Neural cell (in vitro differentiated cells): ENCODE measurements around the gene NRCAM. TPM values are rescaled to one million over a fixed set of nuclear protein-coding genes. Genes with fewer than 3 reads are reported as not detected.

Experiments used
- H2AFZ ChIP-seq: fragments of 200-600, 300-800 bp; sonication (generic), shearing (Covaris generic); 2 replicates; pipeline ENCODE4 v1.6.0; 2014; ENCODE audit warnings: low read depth, mild to moderate bottlenecking, antibody characterized with exemption, low read length, moderate library complexity
- H3F3A ChIP-seq: fragments of 200-600 bp; shearing (Covaris generic); 2 replicates; pipeline ENCODE4 v1.6.1; 2016; ENCODE audit warnings: mild to moderate bottlenecking, moderate library complexity, mixed read lengths, antibody characterized with exemption, low read length; ENCODE audit not compliant: insufficient read depth, poor library complexity, severe bottlenecking
- H3K27ac ChIP-seq: fragments of 200-600, 300-800 bp; sonication (generic), shearing (Covaris generic); 2 replicates; pipeline ENCODE4 v1.5.1; 2014; ENCODE audit warnings: mild to moderate bottlenecking, low read length, moderate library complexity
- H3K27me3 ChIP-seq: fragments of 300-800, 200-600 bp; sonication (generic), shearing (Covaris generic); 2 replicates; pipeline ENCODE4 v1.6.0; 2014; ENCODE audit warnings: mild to moderate bottlenecking, low read depth, low read length, moderate library complexity; ENCODE audit not compliant: insufficient read depth
- H3K36me3 ChIP-seq: fragments of 300-800, 200-600 bp; sonication (generic), shearing (Covaris generic); 2 replicates; pipeline ENCODE4 v1.5.1; 2014; ENCODE audit warnings: mild to moderate bottlenecking, antibody characterized with exemption, low read length, moderate library complexity; ENCODE audit not compliant: insufficient read depth
- H3K4me2 ChIP-seq: fragments of 300-800, 200-600 bp; sonication (generic), shearing (Covaris generic); 2 replicates; pipeline ENCODE4 v1.6.0; 2014; ENCODE audit warnings: mild to moderate bottlenecking, low read length
- H3K4me3 ChIP-seq: fragments of 300-800, 200-600 bp; sonication (generic), shearing (Covaris generic); 2 replicates; pipeline ENCODE4 v1.5.1; 2014; ENCODE audit warnings: mild to moderate bottlenecking, low read length, moderate library complexity
- H3K79me2 ChIP-seq: fragments of 200-600 bp; shearing (Covaris generic); replicated peaks from 2 replicates; pipeline ENCODE4 v1.6.0; 2014; ENCODE audit warnings: mild to moderate bottlenecking, low read length, moderate library complexity; ENCODE audit not compliant: insufficient read depth
- H3K9ac ChIP-seq: fragments of 300-800, 200-600 bp; sonication (generic), shearing (Covaris generic); 2 replicates; pipeline ENCODE4 v1.6.1; 2016; ENCODE audit warnings: mild to moderate bottlenecking, low read length, mixed read lengths
- H3K9me2 ChIP-seq: fragments of 200-600 bp; shearing (Covaris generic); 2 replicates; pipeline ENCODE4 v1.6.1; 2016; ENCODE audit warnings: mild to moderate bottlenecking, low read length, mixed read lengths; ENCODE audit not compliant: insufficient read depth
- H3K9me3 ChIP-seq: fragments of 200-600, 300-800 bp; sonication (generic), shearing (Covaris generic); 2 replicates; pipeline ENCODE4 v1.6.1; 2016; ENCODE audit warnings: mild to moderate bottlenecking, mixed run types, low read length, moderate library complexity, mixed read lengths
- H4K20me1 ChIP-seq: fragments of 200-600 bp; shearing (Covaris generic); 2 replicates; pipeline ENCODE4 v1.6.1; 2016; ENCODE audit warnings: mild to moderate bottlenecking, mixed run types; ENCODE audit not compliant: insufficient read depth
- CTCF ChIP-seq: fragments of 450-650 bp; IDR thresholded peaks from 2 replicates; pipeline ENCODE4 v1.5.1; 2014; ENCODE audit warnings: antibody characterized with exemption, mild to moderate bottlenecking, moderate library complexity; ENCODE audit not compliant: poor library complexity, severe bottlenecking
- EP300 ChIP-seq: fragments of 450-650 bp; conservative IDR thresholded peaks from 2 replicates; pipeline ENCODE4 v1.6.1; 2014; ENCODE audit warnings: antibody characterized with exemption, mild to moderate bottlenecking, moderate library complexity; ENCODE audit not compliant: poor library complexity, severe bottlenecking
- EZH2 ChIP-seq: fragments of 200-600, 300-800 bp; shearing (Covaris generic), sonication (generic); IDR thresholded peaks from 2 replicates; pipeline ENCODE4 v1.6.1; 2014; ENCODE audit warnings: antibody characterized with exemption, low read length, borderline replicate concordance, mild to moderate bottlenecking; ENCODE audit not compliant: insufficient read depth, poor library complexity, severe bottlenecking
- MXI1 ChIP-seq: fragments of 450-650 bp; conservative IDR thresholded peaks from 2 replicates; pipeline ENCODE4 v1.6.1; 2014; ENCODE audit warnings: antibody characterized with exemption, mild to moderate bottlenecking; ENCODE audit not compliant: poor library complexity, severe bottlenecking
- POLR2AphosphoS5 ChIP-seq: IDR thresholded peaks from 2 replicates; pipeline ENCODE4 v1.6.1; 2012
- RAD21 ChIP-seq: fragments of 450-650 bp; conservative IDR thresholded peaks from 2 replicates; pipeline ENCODE4 v1.6.1; 2014; ENCODE audit warnings: antibody characterized with exemption, mild to moderate bottlenecking, moderate library complexity
- SMC3 ChIP-seq: fragments of 450-650 bp; conservative IDR thresholded peaks from 2 replicates; pipeline ENCODE4 v1.6.1; 2014; ENCODE audit warnings: antibody characterized with exemption, mild to moderate bottlenecking, moderate library complexity; ENCODE audit not compliant: poor library complexity
- TAF1 ChIP-seq: IDR thresholded peaks from 2 replicates; pipeline ENCODE4 v1.6.1; 2012; ENCODE audit warnings: low read depth
- polyA plus RNA-seq: library from polyadenylated mRNA; depleted of rRNA; stranded (reverse); fragments of >200 nt; gene quantifications from 2 replicates; pipeline ENCODE4 v1.2.3, GENCODE V29; 2014
- TF ChIP-seq, protein P1 (sequence below): IDR thresholded peaks from 2 replicates; pipeline ENCODE4 v1.6.1; 2012; ENCODE audit warnings: borderline replicate concordance

The NRCAM gene
- polyA plus RNA-seq, 1 donor from 2014 or later, result 90.9 TPM

DNA sequence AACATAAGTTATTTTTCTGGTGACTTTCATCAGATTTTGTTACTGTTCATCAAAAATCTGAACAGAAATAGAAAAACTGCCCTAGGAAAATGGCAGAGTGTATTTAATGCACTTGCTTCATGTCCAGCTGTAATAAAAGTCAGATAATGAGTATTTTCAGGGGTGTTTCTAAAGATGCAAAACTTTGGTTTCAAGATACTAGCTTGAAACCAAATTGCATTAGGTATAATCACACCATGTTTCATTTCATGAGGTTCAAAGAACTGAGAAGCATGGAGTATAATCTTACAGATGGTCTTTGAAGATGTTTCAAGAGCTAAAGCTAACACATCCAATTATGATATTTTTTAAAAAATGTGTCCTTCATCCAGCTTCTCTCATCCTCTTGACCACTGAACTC is 128.9 kb downstream of the NRCAM start:
- no peaks in the 10 kb centered on the region for H3K9me2 ChIP-seq
- no peaks in the 10 kb centered on the region for H3K27me3 ChIP-seq
- H3K9me3 ChIP-seq, result no peaks in the 10 kb centered on the region
- H4K20me1 ChIP-seq, result no peaks in the 10 kb centered on the region
- no peaks in the 10 kb centered on the region for H3F3A ChIP-seq
- H2AFZ ChIP-seq, result no peak overlapping the region
- H3K79me2 ChIP-seq, result peaks cover 3% of the 10 kb centered on the region
- no peak overlapping the region for H3K4me2 ChIP-seq
- TF ChIP-seq SMC3 (no peak), EZH2 (no peak), RAD21 (no peak)
- H3K36me3 ChIP-seq, result no peaks in the 10 kb centered on the region
- H3K9ac ChIP-seq, result no peak overlapping the region
- no peak overlapping the region for H3K27ac ChIP-seq
- H3K4me3 ChIP-seq, result no peak overlapping the region

DNA sequence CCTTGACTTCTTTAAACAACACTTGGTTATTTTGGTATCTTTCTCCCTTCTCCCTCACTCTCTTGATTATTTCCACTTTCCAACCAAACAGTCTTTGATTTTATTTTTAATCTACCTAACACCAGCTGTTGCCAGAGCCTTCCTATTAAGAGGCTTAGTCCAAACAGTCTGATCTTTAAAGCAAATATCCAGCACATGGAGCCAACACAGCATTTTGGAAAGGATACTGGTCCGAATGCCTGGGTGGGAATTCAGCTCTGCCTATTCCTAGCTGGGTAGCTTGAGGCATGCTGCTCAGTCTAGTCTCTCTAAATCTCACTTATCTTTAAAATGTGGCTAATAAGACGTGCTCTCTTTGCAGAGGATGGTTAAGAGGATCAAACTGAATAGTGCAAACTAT is 129.3 kb downstream of the NRCAM start:
- TF ChIP-seq EZH2 (no peak), MXI1 (no peak), EP300 (no peak), SMC3 (no peak), POLR2AphosphoS5 (no peak), RAD21 (no peak), TAF1 (no peak), CTCF (no peak)
- TF ChIP-seq, protein P1, sequence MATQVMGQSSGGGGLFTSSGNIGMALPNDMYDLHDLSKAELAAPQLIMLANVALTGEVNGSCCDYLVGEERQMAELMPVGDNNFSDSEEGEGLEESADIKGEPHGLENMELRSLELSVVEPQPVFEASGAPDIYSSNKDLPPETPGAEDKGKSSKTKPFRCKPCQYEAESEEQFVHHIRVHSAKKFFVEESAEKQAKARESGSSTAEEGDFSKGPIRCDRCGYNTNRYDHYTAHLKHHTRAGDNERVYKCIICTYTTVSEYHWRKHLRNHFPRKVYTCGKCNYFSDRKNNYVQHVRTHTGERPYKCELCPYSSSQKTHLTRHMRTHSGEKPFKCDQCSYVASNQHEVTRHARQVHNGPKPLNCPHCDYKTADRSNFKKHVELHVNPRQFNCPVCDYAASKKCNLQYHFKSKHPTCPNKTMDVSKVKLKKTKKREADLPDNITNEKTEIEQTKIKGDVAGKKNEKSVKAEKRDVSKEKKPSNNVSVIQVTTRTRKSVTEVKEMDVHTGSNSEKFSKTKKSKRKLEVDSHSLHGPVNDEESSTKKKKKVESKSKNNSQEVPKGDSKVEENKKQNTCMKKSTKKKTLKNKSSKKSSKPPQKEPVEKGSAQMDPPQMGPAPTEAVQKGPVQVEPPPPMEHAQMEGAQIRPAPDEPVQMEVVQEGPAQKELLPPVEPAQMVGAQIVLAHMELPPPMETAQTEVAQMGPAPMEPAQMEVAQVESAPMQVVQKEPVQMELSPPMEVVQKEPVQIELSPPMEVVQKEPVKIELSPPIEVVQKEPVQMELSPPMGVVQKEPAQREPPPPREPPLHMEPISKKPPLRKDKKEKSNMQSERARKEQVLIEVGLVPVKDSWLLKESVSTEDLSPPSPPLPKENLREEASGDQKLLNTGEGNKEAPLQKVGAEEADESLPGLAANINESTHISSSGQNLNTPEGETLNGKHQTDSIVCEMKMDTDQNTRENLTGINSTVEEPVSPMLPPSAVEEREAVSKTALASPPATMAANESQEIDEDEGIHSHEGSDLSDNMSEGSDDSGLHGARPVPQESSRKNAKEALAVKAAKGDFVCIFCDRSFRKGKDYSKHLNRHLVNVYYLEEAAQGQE, result no peak
- no peaks in the 10 kb centered on the region for H3K27me3 ChIP-seq
- no peaks in the 10 kb centered on the region for H3K36me3 ChIP-seq
- H3K4me2 ChIP-seq, result no peak overlapping the region
- H3K9me3 ChIP-seq, result no peaks in the 10 kb centered on the region
- no peak overlapping the region for H3K4me3 ChIP-seq
- no peaks in the 10 kb centered on the region for H3K9me2 ChIP-seq
- H3K27ac ChIP-seq, result no peak overlapping the region
- H4K20me1 ChIP-seq, result no peaks in the 10 kb centered on the region
- H3F3A ChIP-seq, result no peaks in the 10 kb centered on the region
- H2AFZ ChIP-seq, result no peak overlapping the region
- no peak overlapping the region for H3K9ac ChIP-seq
- peaks cover 3% of the 10 kb centered on the region for H3K79me2 ChIP-seq
